ENCODE measurements around the gene PTPRJ. TPM values are rescaled to one million over a fixed set of nuclear protein-coding genes. Genes with fewer than 3 reads are reported as not detected.

PTPRJ gene
- total RNA-seq, 1 experiment from 2014 or later, result 11.0 TPM

DNA sequence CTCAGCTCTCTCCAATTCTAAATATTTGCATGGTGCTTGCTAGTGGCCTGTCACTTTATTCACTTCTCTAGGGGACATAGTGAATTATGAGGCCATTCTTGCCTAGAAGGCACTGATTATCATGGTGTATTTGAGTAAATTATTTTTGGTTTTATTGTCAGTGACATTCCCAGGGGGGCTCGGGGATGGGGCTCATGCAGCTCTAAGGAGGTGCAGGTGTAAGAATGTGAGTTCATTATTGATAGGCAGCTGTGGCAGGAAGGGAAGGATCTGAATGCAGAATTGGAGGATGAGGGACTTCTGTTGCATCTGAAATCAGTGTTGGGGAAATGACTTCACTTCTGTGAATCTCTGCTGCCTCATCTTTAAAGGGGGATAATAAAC lies 182.5 kb downstream of the PTPRJ start:
- Mint-ChIP-seq H3K36me3 (ENCODE audit: insufficient read depth, unreplicated experiment) (no peaks in the 10 kb centered on the region), H3K9me3 (ENCODE audit: unreplicated experiment) (no peaks in the 10 kb centered on the region), H3K4me3 (ENCODE audit: unreplicated experiment) (no peak overlapping the region), H3K27ac (ENCODE audit: unreplicated experiment) (no peak overlapping the region), H3K4me1 (ENCODE audit: low read depth, unreplicated experiment) (no peaks in the 10 kb centered on the region), H3K27me3 (ENCODE audit: insufficient read depth, unreplicated experiment) (no peaks in the 10 kb centered on the region)
- no peak for DNase-seq
- H3K36me3 ChIP-seq (ENCODE audit: control insufficient read depth, insufficient read depth, low read length), result no peaks in the 10 kb centered on the region
- H3K9me3 ChIP-seq, result no peaks in the 10 kb centered on the region
- peaks cover 9% of the 10 kb centered on the region; the same call in 1 of the 2 replicates for H3K4me1 ChIP-seq
- intact Hi-C loops (cut with micrococcal nuclease; ENCODE audit: unreplicated experiment), result no loop called here
- ChIA-PET POLR2A (no interaction called here), CTCF (no interaction called here)
- no peaks in the 10 kb centered on the region for H3K27me3 ChIP-seq (replicated peaks; ENCODE audit: control insufficient read depth, insufficient read depth, low read length)
- TF ChIP-seq, protein P1, sequence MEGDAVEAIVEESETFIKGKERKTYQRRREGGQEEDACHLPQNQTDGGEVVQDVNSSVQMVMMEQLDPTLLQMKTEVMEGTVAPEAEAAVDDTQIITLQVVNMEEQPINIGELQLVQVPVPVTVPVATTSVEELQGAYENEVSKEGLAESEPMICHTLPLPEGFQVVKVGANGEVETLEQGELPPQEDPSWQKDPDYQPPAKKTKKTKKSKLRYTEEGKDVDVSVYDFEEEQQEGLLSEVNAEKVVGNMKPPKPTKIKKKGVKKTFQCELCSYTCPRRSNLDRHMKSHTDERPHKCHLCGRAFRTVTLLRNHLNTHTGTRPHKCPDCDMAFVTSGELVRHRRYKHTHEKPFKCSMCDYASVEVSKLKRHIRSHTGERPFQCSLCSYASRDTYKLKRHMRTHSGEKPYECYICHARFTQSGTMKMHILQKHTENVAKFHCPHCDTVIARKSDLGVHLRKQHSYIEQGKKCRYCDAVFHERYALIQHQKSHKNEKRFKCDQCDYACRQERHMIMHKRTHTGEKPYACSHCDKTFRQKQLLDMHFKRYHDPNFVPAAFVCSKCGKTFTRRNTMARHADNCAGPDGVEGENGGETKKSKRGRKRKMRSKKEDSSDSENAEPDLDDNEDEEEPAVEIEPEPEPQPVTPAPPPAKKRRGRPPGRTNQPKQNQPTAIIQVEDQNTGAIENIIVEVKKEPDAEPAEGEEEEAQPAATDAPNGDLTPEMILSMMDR (IDR thresholded peaks at IDR 0.05; ENCODE audit: insufficient read depth in 1 of 2, low read depth in 1 of 2, low read length in 1 of 2, severe bottlenecking in 1 of 2, unreplicated experiment in 1 of 2), result no peak
- no peak overlapping the region for H3K4me3 ChIP-seq (ENCODE audit: low read depth, low read length)
- no TSS peak for BruUV-seq (replicated peaks)

DNA sequence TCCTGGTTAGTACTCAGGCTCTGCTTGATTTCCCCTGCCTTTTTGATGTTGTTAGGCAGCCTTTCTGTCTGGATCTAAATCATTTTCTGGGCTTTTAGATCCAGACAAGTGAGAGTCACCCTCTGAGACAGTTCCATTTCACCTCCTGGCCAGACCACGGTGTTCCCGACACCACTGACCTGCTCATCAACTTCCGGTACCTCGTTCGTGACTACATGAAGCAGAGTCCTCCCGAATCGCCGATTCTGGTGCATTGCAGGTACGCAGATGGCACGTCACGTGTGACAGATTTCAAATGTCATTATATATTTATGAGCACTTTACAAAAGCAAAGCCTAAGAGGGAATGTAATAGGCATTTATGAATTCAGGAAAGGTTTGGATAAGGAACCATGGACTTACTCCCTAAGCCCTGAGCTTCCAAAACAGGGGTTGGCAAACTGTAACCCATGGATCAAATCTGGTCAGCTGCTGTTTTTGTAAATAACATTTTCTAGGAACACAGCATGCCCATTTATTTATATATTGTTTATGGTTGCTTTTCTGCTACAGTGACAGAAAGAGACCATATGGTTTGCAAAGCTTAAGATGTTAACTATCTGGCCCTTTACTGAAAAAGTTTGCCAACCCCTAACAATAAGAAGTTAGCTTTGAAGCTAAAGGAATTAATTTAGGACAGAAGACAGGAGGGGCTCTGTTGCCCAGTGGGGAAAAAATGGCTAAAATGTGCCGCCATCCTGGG lies 183.2 kb downstream of the PTPRJ start:
- Mint-ChIP-seq H3K27me3 (ENCODE audit: insufficient read depth, unreplicated experiment) (no peaks in the 10 kb centered on the region), H3K27ac (ENCODE audit: unreplicated experiment) (no peak overlapping the region), H3K9me3 (ENCODE audit: unreplicated experiment) (no peaks in the 10 kb centered on the region), H3K4me1 (ENCODE audit: low read depth, unreplicated experiment) (no peaks in the 10 kb centered on the region), H3K4me3 (ENCODE audit: unreplicated experiment) (no peak overlapping the region), H3K36me3 (ENCODE audit: insufficient read depth, unreplicated experiment) (no peaks in the 10 kb centered on the region)
- Histone ChIP-seq H3K36me3 (ENCODE audit: control insufficient read depth, insufficient read depth, low read length) (no peaks in the 10 kb centered on the region), H3K4me1 (peaks cover 9% of the 10 kb centered on the region; the same call in 1 of the 2 replicates), H3K27me3 (replicated peaks; ENCODE audit: control insufficient read depth, insufficient read depth, low read length) (no peaks in the 10 kb centered on the region), H3K4me3 (ENCODE audit: low read depth, low read length) (no peak overlapping the region), H3K9me3 (no peaks in the 10 kb centered on the region)
- ChIA-PET CTCF (no interaction called here), POLR2A (no interaction called here)
- no peak for DNase-seq
- TF ChIP-seq, protein P1 (IDR thresholded peaks at IDR 0.05; ENCODE audit: insufficient read depth in 1 of 2, low read depth in 1 of 2, low read length in 1 of 2, severe bottlenecking in 1 of 2, unreplicated experiment in 1 of 2), result no peak
- intact Hi-C loops (cut with micrococcal nuclease; ENCODE audit: unreplicated experiment), result no loop called here
- BruUV-seq (replicated peaks), result no TSS peak

DNA sequence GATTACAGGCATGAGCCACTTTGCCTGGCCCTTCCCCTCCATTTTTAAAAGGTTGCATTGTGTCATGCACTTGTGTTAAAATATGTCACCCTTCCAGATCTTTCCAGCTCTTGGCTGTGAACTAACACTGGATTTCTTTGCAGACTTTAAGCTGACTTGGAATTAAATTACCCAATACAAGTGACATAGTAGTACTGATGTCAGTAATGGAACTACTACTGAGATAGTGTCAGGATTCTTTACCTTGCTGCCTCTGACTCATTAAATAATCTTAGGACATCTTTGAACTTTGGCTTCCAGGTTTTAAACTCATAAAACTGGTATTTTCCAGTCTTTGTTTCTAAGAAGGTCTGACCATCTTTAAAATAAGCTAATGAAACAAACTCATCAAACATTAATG lies 184.5 kb downstream of the PTPRJ start:
- H3K27me3 Mint-ChIP-seq (ENCODE audit: insufficient read depth, unreplicated experiment), result no peaks in the 10 kb centered on the region
- ChIA-PET CTCF (interaction anchor here (0.7 kb wide), 1 partner anchor 56 kb away, joined by 3 read pairs; no protein-coding TSS in a partner anchor), POLR2A (no interaction called here)
- H3K4me3 ChIP-seq (ENCODE audit: low read depth, low read length), result no peak overlapping the region
- intact Hi-C loops (cut with micrococcal nuclease; ENCODE audit: unreplicated experiment), result no loop called here
- H3K27ac Mint-ChIP-seq (ENCODE audit: unreplicated experiment), result no peak overlapping the region
- H3K9me3 ChIP-seq, result no peaks in the 10 kb centered on the region
- no peaks in the 10 kb centered on the region for H3K9me3 Mint-ChIP-seq (ENCODE audit: unreplicated experiment)
- DNase-seq, result peak in 1 of 2 experiments; percentile 8
- no peaks in the 10 kb centered on the region for H3K4me1 Mint-ChIP-seq (ENCODE audit: low read depth, unreplicated experiment)
- TF ChIP-seq, protein P1 (IDR thresholded peaks at IDR 0.05; ENCODE audit: insufficient read depth in 1 of 2, low read depth in 1 of 2, low read length in 1 of 2, severe bottlenecking in 1 of 2, unreplicated experiment in 1 of 2), result no peak
- no peaks in the 10 kb centered on the region for H3K27me3 ChIP-seq (replicated peaks; ENCODE audit: control insufficient read depth, insufficient read depth, low read length)
- H3K4me3 Mint-ChIP-seq (ENCODE audit: unreplicated experiment), result no peak overlapping the region
- H3K36me3 Mint-ChIP-seq (ENCODE audit: insufficient read depth, unreplicated experiment), result no peaks in the 10 kb centered on the region
- peaks cover 9% of the 10 kb centered on the region; the same call in 1 of the 2 replicates for H3K4me1 ChIP-seq
- BruUV-seq (replicated peaks), result no TSS peak
- no peaks in the 10 kb centered on the region for H3K36me3 ChIP-seq (ENCODE audit: control insufficient read depth, insufficient read depth, low read length)

All from Caco-2 (cell line).